SK-N-MC (cell line): ENCODE results near the gene CHST3.

ENCODE experiments used
- EZH2 ChIP-seq: fragments of 200-600 bp; sonication (generic); IDR thresholded peaks from one replicate; pipeline ENCODE4 v1.6.1; 2017; ENCODE audit warnings: antibody characterized with exemption
- FOXP2 ChIP-seq: optimal IDR thresholded peaks from 2 replicates; pipeline ENCODE3; 2011; ENCODE audit warnings: mild to moderate bottlenecking, moderate library complexity; ENCODE audit not compliant: insufficient read depth; ENCODE audit errors: extremely low read length, control extremely low read depth
- POLR2AphosphoS5 ChIP-seq: IDR thresholded peaks from 2 replicates; pipeline ENCODE4 v1.6.1; 2012; ENCODE audit warnings: mild to moderate bottlenecking, low read depth, low read length, borderline replicate concordance

DNA sequence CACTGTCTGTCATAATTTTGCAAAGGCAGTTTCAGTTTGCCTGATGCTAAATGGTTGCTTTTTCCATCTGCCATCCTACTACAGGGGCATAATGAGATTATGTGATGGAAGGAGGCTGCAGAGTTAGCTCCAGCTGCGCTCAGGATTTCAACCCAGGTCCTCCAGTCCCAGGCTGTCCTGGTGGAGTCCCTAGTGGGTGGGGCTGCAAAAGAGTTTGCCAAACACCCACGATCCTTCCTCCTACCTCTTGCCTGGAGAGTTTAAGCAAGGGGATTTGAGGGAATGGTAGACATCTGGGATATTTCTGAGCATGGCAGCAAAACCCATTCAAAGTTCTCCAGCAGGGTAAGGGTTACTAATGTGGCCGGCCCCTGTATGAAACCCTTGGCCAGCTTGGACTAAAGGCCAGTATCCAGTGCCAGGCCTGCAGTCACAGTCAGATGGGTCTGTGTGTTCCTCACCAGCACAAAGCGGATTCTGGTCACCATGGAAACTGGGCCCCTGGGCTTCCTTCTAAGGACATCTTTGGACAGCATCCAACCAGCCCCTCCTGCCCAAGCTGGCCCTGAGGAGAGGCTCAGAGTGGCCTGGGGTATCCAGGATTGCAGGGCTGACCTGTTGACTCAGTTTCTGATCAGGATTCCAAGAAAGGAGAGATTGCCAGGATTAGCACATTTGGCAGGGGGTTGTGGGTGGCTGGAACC is 42.7 kb upstream of the CHST3 start:
- TF ChIP-seq EZH2, result no peak
- TF ChIP-seq POLR2AphosphoS5, result no peak
- no peak for TF ChIP-seq FOXP2
